Thyroid gland (tissue), 4 donors: Measurements from ENCODE around the gene CGN. TPM values are rescaled to one million over a fixed set of nuclear protein-coding genes. Genes with fewer than 3 reads are reported as not detected.

Experiments
- DNase-seq, 2 donors: peaks; one replicate each; pipeline ENCODE4 v3.0.0-alpha.2; 2019
- H3K27ac ChIP-seq, 3 donors: fragments of 200-600 bp; sonication (generic); 1 replicate in 2 of 3; 2 replicates in 1 of 3; pipeline ENCODE4 v1.5.1; 2016 to 2019; ENCODE audit warnings: mild to moderate bottlenecking in 1 of 3, moderate library complexity in 1 of 3
- H3K27me3 ChIP-seq: fragments of 200-600 bp; sonication (generic); one replicate; pipeline ENCODE4 v1.5.1; 2019
- H3K36me3 ChIP-seq, 2 donors: fragments of 200-600 bp; sonication (generic); one replicate each; pipeline ENCODE4 v1.5.1; 2016 to 2019
- H3K4me1 ChIP-seq, 2 donors: fragments of 200-600 bp; sonication (generic); one replicate each; pipeline ENCODE4 v1.5.1; 2017 to 2019
- H3K4me3 ChIP-seq, 3 donors: fragments of 200-600 bp; sonication (generic); replicated peaks in 1 of 3; 1 replicate in 2 of 3; 2 replicates in 1 of 3; pipeline ENCODE4 v1.5.1; 2016; ENCODE audit warnings: mild to moderate bottlenecking in 1 of 3
- H3K9me3 ChIP-seq: fragments of 200-600 bp; sonication (generic); one replicate; pipeline ENCODE4 v1.5.1; 2017
- POLR2A ChIP-seq, 2 donors: fragments of 450-650 bp; IDR thresholded peaks; one replicate each; pipeline ENCODE4 v1.6.1; 2017; ENCODE audit warnings: antibody characterized with exemption in 2 of 2, mild to moderate bottlenecking in 2 of 2, moderate library complexity in 1 of 2
- WGBS, 2 donors: methylation state at CpG; one replicate each; pipeline ENCODE4 v1.1.5; 2017; 5-methylcytosine and 5-hydroxymethylcytosine counted together
- intact Hi-C: fragments of 100-400 bp; cut with DNase I; formaldehyde crosslinking; loops from one replicate; pipeline ENCODE4 v1.15.1; 2023
- total RNA-seq, 4 donors: library from RNA; depleted of rRNA; stranded (reverse); fragments of >200 nt; gene quantifications; one replicate each; pipeline ENCODE4 v1.2.3, GENCODE V29; 2016
- TF ChIP-seq, protein P1 (sequence below), 6 experiments: fragments of 200-600 bp in 3 of 6; fragments of 450-650 bp in 3 of 6; sonication (generic) in 3 of 6; IDR thresholded peaks; one replicate each; pipeline ENCODE4 v1.5.1; 2016 to 2019; ENCODE audit warnings: antibody characterized with exemption in 6 of 6, mild to moderate bottlenecking in 2 of 6, inconsistent platforms in 1 of 6, moderate library complexity in 1 of 6

Gene CGN
- total RNA-seq, 4 donors from 2014 or later: 7.7 to 14.9 (median 8.7) TPM

GRCh38 chr1:151526735-151527525, 15.7 kb downstream of the CGN start:
- TF ChIP-seq POLR2A (IDR thresholded peaks at IDR 0.05): no peak
- TF ChIP-seq, protein P1, sequence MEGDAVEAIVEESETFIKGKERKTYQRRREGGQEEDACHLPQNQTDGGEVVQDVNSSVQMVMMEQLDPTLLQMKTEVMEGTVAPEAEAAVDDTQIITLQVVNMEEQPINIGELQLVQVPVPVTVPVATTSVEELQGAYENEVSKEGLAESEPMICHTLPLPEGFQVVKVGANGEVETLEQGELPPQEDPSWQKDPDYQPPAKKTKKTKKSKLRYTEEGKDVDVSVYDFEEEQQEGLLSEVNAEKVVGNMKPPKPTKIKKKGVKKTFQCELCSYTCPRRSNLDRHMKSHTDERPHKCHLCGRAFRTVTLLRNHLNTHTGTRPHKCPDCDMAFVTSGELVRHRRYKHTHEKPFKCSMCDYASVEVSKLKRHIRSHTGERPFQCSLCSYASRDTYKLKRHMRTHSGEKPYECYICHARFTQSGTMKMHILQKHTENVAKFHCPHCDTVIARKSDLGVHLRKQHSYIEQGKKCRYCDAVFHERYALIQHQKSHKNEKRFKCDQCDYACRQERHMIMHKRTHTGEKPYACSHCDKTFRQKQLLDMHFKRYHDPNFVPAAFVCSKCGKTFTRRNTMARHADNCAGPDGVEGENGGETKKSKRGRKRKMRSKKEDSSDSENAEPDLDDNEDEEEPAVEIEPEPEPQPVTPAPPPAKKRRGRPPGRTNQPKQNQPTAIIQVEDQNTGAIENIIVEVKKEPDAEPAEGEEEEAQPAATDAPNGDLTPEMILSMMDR (IDR thresholded peaks at IDR 0.05): no peak
- no peaks in the 10 kb centered on the region for H3K27me3 ChIP-seq
- H3K9me3 ChIP-seq: no peaks in the 10 kb centered on the region
- H3K27ac ChIP-seq: no peak overlapping the region
- no peaks in the 10 kb centered on the region for H3K4me1 ChIP-seq
- no peak overlapping the region for H3K4me3 ChIP-seq
- DNase-seq: peak; percentile 24 to 40
- H3K36me3 ChIP-seq: peaks cover 0 to 11% of the 10 kb centered on the region in 2 donors
- WGBS, 2 donors: 78 to 84% methylated on average over 6 to 7 of the region's 7 CpGs
- intact Hi-C loops: no loop called here

- Histone ChIP-seq H3K4me3 (no peak overlapping the region), H3K27me3 (no peaks in the 10 kb centered on the region), H3K9me3 (no peaks in the 10 kb centered on the region), H3K36me3 (peaks cover 0 to 11% of the 10 kb centered on the region in 2 donors), H3K4me1 (no peaks in the 10 kb centered on the region), H3K27ac (no peak overlapping the region)
- DNase-seq: no peak
- WGBS, 2 donors: 90 to 94% methylated on average over 11 of the region's 11 CpGs
- intact Hi-C loops: no loop called here
- TF ChIP-seq, protein P1 (IDR thresholded peaks at IDR 0.05): no peak
- no peak for TF ChIP-seq POLR2A (IDR thresholded peaks at IDR 0.05)
These were observed 18.1 kb downstream of the CGN start for GRCh38 chr1:151529211-151529702.

- no peak overlapping the region for H3K4me3 ChIP-seq
- no peak for DNase-seq
- H3K27ac ChIP-seq: no peak overlapping the region
- no peaks in the 10 kb centered on the region for H3K9me3 ChIP-seq
- WGBS, 2 donors: 91 to 92% methylated on average over 15 to 18 of the region's 18 CpGs
- H3K36me3 ChIP-seq: peaks cover 0 to 11% of the 10 kb centered on the region in 2 donors
- no peak for TF ChIP-seq POLR2A (IDR thresholded peaks at IDR 0.05)
- TF ChIP-seq, protein P1 (IDR thresholded peaks at IDR 0.05): no peak
- no peaks in the 10 kb centered on the region for H3K27me3 ChIP-seq
- intact Hi-C loops: loop anchor here (10.0 kb wide), 2 partner anchors 205 to 305 kb away; partner anchors contain the start of genes C2CD4D and RORC
- no peaks in the 10 kb centered on the region for H3K4me1 ChIP-seq
These were observed 18.6 kb downstream of the CGN start for GRCh38 chr1:151529781-151530180.

DNA sequence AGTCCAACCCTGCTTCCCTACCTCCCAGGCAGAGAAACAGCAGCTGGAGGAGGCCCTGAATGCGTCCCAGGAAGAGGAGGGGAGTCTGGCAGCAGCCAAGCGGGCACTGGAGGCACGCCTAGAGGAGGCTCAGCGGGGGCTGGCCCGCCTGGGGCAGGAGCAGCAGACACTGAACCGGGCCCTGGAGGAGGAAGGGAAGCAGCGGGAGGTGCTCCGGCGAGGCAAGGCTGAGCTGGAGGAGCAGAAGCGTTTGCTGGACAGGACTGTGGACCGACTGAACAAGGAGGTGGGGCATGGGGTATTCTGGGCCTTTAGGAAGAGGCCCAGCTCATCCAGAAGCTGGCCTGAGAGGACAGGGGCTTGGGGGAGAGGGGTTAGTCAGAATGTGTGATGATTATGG, 19.3 kb downstream of the CGN start:
- intact Hi-C loops: loop anchor here (10.0 kb wide), 2 partner anchors 204 to 304 kb away; partner anchors contain the start of genes C2CD4D and RORC
- TF ChIP-seq, protein P1 (IDR thresholded peaks at IDR 0.05): no peak
- TF ChIP-seq POLR2A (IDR thresholded peaks at IDR 0.05): no peak
- DNase-seq: no peak
- WGBS, 2 donors: 92 to 93% methylated on average over 11 of the region's 11 CpGs
- Histone ChIP-seq H3K36me3 (peaks cover 0 to 11% of the 10 kb centered on the region in 2 donors), H3K4me1 (no peaks in the 10 kb centered on the region), H3K27ac (no peak overlapping the region), H3K27me3 (no peaks in the 10 kb centered on the region), H3K9me3 (no peaks in the 10 kb centered on the region), H3K4me3 (no peak overlapping the region)

GRCh38 chr1:151533870-151534269, 22.7 kb downstream of the CGN start:
- Histone ChIP-seq H3K9me3 (no peaks in the 10 kb centered on the region), H3K27ac (no peak overlapping the region), H3K27me3 (no peaks in the 10 kb centered on the region), H3K4me1 (no peaks in the 10 kb centered on the region), H3K36me3 (peaks cover 0 to 11% of the 10 kb centered on the region in 2 donors), H3K4me3 (no peak overlapping the region)
- peak; percentile 18 to 31 for DNase-seq
- no peak for TF ChIP-seq POLR2A (IDR thresholded peaks at IDR 0.05)
- WGBS, 2 donors: 61 to 66% methylated on average over 10 of the region's 10 CpGs
- intact Hi-C loops: loop anchor here (10.0 kb wide), 2 partner anchors 201 to 301 kb away; partner anchors contain the start of genes C2CD4D and RORC
